Sigmoid colon (tissue), 3 donors: Measurements from ENCODE around the gene HINFP.

Experiments used
- POLR2A ChIP-seq, 2 donors: fragments of 450-650 bp; IDR thresholded peaks; one replicate each; pipeline ENCODE4 v1.6.1; 2016; ENCODE audit warnings: antibody characterized with exemption in 2 of 2, mild to moderate bottlenecking in 2 of 2, moderate library complexity in 2 of 2
- TF ChIP-seq, protein P1 (sequence below), 4 experiments: fragments of 450-650 bp in 3 of 4; fragments of 200-600 bp in 1 of 4; IDR thresholded peaks; one replicate each; pipeline ENCODE4 v1.5.1; 2016 to 2019; ENCODE audit warnings: antibody characterized with exemption in 4 of 4, mild to moderate bottlenecking in 3 of 4, moderate library complexity in 2 of 4

DNA sequence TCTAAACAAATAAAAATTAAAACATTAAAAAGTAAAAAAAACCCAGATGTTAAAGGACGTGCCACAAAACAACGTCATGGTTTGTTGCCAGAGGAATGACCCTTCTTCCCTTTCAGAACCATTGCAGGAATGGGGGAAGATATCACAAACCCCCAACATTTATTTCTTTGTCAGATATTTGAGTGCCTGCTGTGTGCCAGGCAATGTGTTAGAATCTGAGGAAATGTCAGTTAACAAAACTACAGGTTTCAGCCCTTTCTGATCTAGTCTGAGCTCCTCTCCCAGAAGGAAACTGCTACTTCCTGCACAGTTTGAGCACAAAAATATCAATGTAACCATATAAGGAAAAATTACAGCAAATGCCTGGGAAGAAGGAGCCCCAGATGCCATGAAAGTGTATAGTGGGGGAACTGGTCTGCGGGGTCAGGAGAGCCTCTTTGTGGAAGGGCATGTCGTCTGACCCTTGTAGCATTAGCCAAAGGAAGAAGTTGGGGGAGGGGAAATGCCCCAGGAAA is 56.8 kb downstream of the HINFP start:
- TF ChIP-seq POLR2A (IDR thresholded peaks at IDR 0.05), result no peak
- TF ChIP-seq, protein P1, sequence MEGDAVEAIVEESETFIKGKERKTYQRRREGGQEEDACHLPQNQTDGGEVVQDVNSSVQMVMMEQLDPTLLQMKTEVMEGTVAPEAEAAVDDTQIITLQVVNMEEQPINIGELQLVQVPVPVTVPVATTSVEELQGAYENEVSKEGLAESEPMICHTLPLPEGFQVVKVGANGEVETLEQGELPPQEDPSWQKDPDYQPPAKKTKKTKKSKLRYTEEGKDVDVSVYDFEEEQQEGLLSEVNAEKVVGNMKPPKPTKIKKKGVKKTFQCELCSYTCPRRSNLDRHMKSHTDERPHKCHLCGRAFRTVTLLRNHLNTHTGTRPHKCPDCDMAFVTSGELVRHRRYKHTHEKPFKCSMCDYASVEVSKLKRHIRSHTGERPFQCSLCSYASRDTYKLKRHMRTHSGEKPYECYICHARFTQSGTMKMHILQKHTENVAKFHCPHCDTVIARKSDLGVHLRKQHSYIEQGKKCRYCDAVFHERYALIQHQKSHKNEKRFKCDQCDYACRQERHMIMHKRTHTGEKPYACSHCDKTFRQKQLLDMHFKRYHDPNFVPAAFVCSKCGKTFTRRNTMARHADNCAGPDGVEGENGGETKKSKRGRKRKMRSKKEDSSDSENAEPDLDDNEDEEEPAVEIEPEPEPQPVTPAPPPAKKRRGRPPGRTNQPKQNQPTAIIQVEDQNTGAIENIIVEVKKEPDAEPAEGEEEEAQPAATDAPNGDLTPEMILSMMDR (IDR thresholded peaks at IDR 0.05), result no peak
